Mesodermal cell (in vitro differentiated cells): Measurements from ENCODE around the gene PTPRJ.

Experiments
- H3K27ac ChIP-seq: 2 replicates; pipeline ENCODE4 v1.7.0; 2013; ENCODE audit warnings: mild to moderate bottlenecking, low read depth, low read length, moderate library complexity; ENCODE audit not compliant: severe bottlenecking
- H3K36me3 ChIP-seq: 2 replicates; pipeline ENCODE4 v1.7.1; 2013; ENCODE audit warnings: mild to moderate bottlenecking, low read length, moderate library complexity; ENCODE audit not compliant: control insufficient read depth, insufficient read depth
- H3K4me1 ChIP-seq: one replicate; pipeline ENCODE4 v1.7.1; 2013; ENCODE audit warnings: mild to moderate bottlenecking, low read length; ENCODE audit not compliant: insufficient read depth, control insufficient read depth, poor library complexity, severe bottlenecking
- H3K4me3 ChIP-seq: 2 replicates; pipeline ENCODE4 v1.7.0; 2013; ENCODE audit warnings: low read length, control low read depth, mild to moderate bottlenecking; ENCODE audit not compliant: insufficient read depth, poor library complexity, severe bottlenecking; ENCODE audit errors: extremely low read depth
- H3K9me3 ChIP-seq: 2 replicates; pipeline ENCODE4 v1.7.1; 2013; ENCODE audit warnings: mild to moderate bottlenecking, low read length, moderate library complexity; ENCODE audit not compliant: control insufficient read depth
- WGBS, 2 experiments: methylation state at CpG; one replicate each; pipeline ENCODE4 v1.1.5; 2013; ENCODE audit warnings: missing lambda C conversion rate in 2 of 2; ENCODE audit not compliant: insufficient coverage in 2 of 2; 5-methylcytosine and 5-hydroxymethylcytosine counted together

Gene PTPRJ

DNA sequence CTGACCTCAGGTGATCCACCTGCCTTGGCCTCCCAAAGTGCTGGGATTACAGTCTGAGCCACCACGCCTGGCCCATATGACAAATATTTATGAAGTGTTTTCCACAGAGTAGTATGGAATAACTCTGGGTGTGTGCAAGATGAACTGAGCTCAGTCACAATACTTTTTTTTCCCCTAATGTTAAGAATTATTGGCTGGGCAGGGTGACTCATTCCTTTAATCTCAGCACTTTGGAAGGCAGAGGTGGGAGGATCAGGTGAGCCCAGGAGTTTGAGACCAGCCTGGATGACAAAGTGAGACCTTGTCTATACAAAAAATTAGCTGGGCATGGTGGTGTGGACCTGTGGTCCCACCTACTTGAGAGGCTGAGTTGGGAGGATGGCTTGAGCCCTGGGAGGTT lies 6.4 kb downstream of the PTPRJ start:
- 100% methylated on average over 1 of the region's 1 CpG; no CpG with 5 or more reads in 1 of the 2 experiments for WGBS, 2 experiments
- Histone ChIP-seq H3K27ac (no peak overlapping the region), H3K4me3 (no peak overlapping the region), H3K9me3 (no peaks in the 10 kb centered on the region), H3K4me1 (peaks cover 19% of the 10 kb centered on the region), H3K36me3 (no peaks in the 10 kb centered on the region)

DNA sequence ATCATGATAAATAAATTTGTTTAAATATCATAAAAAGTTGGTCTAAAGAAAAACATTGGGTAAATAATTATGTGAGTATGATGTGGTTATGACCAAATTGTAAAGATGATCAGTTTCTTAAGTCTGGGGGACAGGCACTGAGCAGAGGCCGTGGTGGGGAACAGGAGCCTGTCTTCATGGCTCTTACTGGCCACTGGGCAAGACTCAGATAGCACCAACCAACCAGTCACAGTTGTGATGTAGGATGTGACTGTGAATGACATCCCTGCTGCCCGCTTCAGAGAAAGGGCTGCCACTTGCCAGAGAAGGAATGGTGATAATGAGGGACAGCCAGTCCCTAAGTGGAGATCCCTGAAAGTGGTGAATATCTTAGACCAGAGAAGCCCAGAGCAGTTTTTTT lies 7.0 kb downstream of the PTPRJ start:
- no peak overlapping the region for H3K4me3 ChIP-seq
- H3K4me1 ChIP-seq = peaks cover 14% of the 10 kb centered on the region
- H3K9me3 ChIP-seq = no peaks in the 10 kb centered on the region
- no peak overlapping the region for H3K27ac ChIP-seq
- no peaks in the 10 kb centered on the region for H3K36me3 ChIP-seq
- WGBS, 2 experiments = 100% methylated on average over 1 of the region's 2 CpGs; no CpG with 5 or more reads in 1 of the 2 experiments

DNA sequence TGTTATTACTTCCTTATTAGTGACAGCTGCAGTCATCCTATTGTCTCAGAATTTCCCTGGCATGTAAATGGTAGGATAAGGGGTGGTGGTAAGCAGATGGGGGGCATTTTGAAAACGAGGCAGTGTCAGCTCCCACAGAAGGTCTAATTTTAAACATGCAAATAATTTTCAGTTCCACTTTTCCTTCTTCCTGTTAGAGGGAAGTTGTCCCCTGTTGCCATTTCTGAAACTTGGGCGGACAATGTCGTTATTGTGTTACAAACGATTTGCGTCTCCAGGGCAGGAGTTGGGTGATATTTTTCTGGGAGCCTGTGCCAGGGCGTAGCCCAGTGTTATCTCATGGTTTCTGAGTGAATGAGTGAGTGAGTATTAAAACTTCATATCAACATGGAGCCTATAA lies 7.4 kb downstream of the PTPRJ start:
- Histone ChIP-seq H3K9me3 (no peaks in the 10 kb centered on the region), H3K4me3 (no peak overlapping the region), H3K36me3 (no peaks in the 10 kb centered on the region), H3K27ac (no peak overlapping the region), H3K4me1 (peaks cover 13% of the 10 kb centered on the region)
- 80% methylated on average over 1 of the region's 6 CpGs; no CpG with 5 or more reads in 1 of the 2 experiments for WGBS, 2 experiments

GRCh38 chr11:47989779-47990178 lies 9.4 kb downstream of the PTPRJ start:
- Histone ChIP-seq H3K27ac (no peak overlapping the region), H3K4me1 (peaks cover 11% of the 10 kb centered on the region), H3K9me3 (no peaks in the 10 kb centered on the region), H3K4me3 (no peak overlapping the region), H3K36me3 (no peaks in the 10 kb centered on the region)
- 100% methylated on average over 1 of the region's 2 CpGs; no CpG with 5 or more reads in 1 of the 2 experiments for WGBS, 2 experiments

GRCh38 chr11:47991266-47991830 lies 11.0 kb downstream of the PTPRJ start:
- H3K4me3 ChIP-seq = no peak overlapping the region
- peak overlapping the region; percentile 16 for H3K27ac ChIP-seq
- peaks cover 11% of the 10 kb centered on the region for H3K4me1 ChIP-seq
- WGBS, 2 experiments = 57 to 70% methylated on average over 6 to 8 of the region's 9 CpGs
- no peaks in the 10 kb centered on the region for H3K9me3 ChIP-seq
- no peaks in the 10 kb centered on the region for H3K36me3 ChIP-seq

DNA sequence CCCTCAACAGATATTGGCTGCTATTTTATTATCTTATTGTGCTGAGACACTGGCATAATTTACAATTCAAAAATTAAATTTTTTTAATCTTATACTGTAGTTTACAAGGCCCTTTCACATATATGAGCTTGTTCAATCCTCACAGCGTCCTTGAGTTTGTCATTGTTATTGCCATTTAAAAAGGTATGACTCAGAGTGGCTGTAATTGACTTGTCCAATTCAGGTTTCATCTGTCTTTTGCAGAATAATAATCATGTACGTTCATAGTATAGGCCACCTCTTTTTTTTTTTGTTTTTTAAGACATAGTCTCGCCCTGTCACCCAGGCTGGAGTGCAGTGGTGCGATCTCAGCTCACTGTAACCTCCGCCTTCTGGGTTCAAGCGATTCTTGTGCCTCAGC lies 11.5 kb downstream of the PTPRJ start:
- peaks cover 11% of the 10 kb centered on the region for H3K4me1 ChIP-seq
- H3K4me3 ChIP-seq = no peak overlapping the region
- H3K27ac ChIP-seq = no peak overlapping the region
- 86 to 98% methylated on average over 4 to 5 of the region's 6 CpGs for WGBS, 2 experiments
- no peaks in the 10 kb centered on the region for H3K9me3 ChIP-seq
- H3K36me3 ChIP-seq = no peaks in the 10 kb centered on the region

- H3K36me3 ChIP-seq = no peaks in the 10 kb centered on the region
- H3K9me3 ChIP-seq = no peaks in the 10 kb centered on the region
- WGBS, 2 experiments = 71 to 91% methylated on average over 8 of the region's 11 CpGs
- H3K27ac ChIP-seq = peak overlapping the region; percentile 36
- H3K4me1 ChIP-seq = peaks cover 11% of the 10 kb centered on the region
- H3K4me3 ChIP-seq = no peak overlapping the region
Observed at GRCh38 chr11:47992959-47993820, 12.8 kb downstream of the PTPRJ start.

DNA sequence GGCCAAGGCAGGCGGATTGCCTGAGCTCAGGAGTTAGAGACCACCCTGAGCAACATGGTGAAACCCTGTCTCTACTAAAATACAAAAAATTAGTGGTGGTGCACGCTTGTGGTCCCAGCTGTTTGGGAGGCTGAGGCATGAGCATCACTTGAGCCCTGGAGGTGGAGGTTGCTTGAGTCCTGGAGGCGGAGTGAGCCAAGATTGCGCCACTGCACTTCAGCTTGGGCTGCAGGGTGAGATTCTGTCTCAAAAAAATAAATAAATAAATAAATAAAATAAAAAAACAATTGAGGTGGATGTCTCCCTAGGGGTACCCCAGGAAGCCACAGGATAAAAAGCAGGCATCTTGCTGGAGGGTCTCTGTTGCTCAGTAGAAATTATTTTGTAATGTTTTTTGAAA lies 14.1 kb downstream of the PTPRJ start:
- H3K36me3 ChIP-seq = no peaks in the 10 kb centered on the region
- H3K4me1 ChIP-seq = peaks cover 11% of the 10 kb centered on the region
- no peak overlapping the region for H3K27ac ChIP-seq
- WGBS, 2 experiments = 80 to 100% methylated on average over 1 to 2 of the region's 4 CpGs
- H3K9me3 ChIP-seq = no peaks in the 10 kb centered on the region
- no peak overlapping the region for H3K4me3 ChIP-seq

GRCh38 chr11:47995360-47995769 lies 15.0 kb downstream of the PTPRJ start:
- H3K36me3 ChIP-seq = no peaks in the 10 kb centered on the region
- H3K4me3 ChIP-seq = no peak overlapping the region
- peaks cover 11% of the 10 kb centered on the region for H3K4me1 ChIP-seq
- no peak overlapping the region for H3K27ac ChIP-seq
- no peaks in the 10 kb centered on the region for H3K9me3 ChIP-seq
- WGBS, 2 experiments = 73 to 100% methylated on average over 3 to 4 of the region's 4 CpGs

- Histone ChIP-seq H3K4me3 (no peak overlapping the region), H3K9me3 (no peaks in the 10 kb centered on the region), H3K36me3 (no peaks in the 10 kb centered on the region), H3K27ac (no peak overlapping the region), H3K4me1 (peaks cover 3% of the 10 kb centered on the region)
- WGBS, 2 experiments = 76 to 80% methylated on average over 12 of the region's 15 CpGs
Observed at GRCh38 chr11:47997063-47998053, 17.0 kb downstream of the PTPRJ start.
